Lower lobe of right lung (tissue), 2 donors: ENCODE measurements around the gene MLLT10. TPM values are rescaled to one million over a fixed set of nuclear protein-coding genes. Genes with fewer than 3 reads are reported as not detected.
"Not testable (repeated sequence)": the region's sequence is repeated elsewhere in the genome, so short reads cannot be mapped to it uniquely, and the experiment has no call there.

Experiments used
- ATAC-seq, 2 donors: fragments of 200-7000 bp; cut with Tn5 transposase; one replicate each; pipeline ENCODE4 v1.9.1; 2020 to 2022; ENCODE audit warnings: mild to moderate bottlenecking in 2 of 2, moderate library complexity in 2 of 2
- DNase-seq: peaks from one replicate; pipeline ENCODE4 v3.0.0-alpha.2; 2020
- H3K27ac ChIP-seq: fragments of 200-600 bp; one replicate; pipeline ENCODE4 v1.8.0; 2022
- H3K27me3 ChIP-seq: fragments of 200-600 bp; one replicate; pipeline ENCODE4 v1.8.0; 2022; ENCODE audit warnings: low read depth
- H3K36me3 ChIP-seq: fragments of 200-600 bp; one replicate; pipeline ENCODE4 v1.8.0; 2022; ENCODE audit warnings: mild to moderate bottlenecking
- H3K4me1 ChIP-seq: fragments of 200-600 bp; one replicate; pipeline ENCODE4 v1.8.0; 2022
- H3K4me3 ChIP-seq: fragments of 200-600 bp; one replicate; pipeline ENCODE4 v1.8.0; 2022; ENCODE audit warnings: mild to moderate bottlenecking
- H3K9me3 ChIP-seq: fragments of 200-600 bp; one replicate; pipeline ENCODE4 v1.8.0; 2022
- CTCF ChIP-seq: fragments of 200-600 bp; IDR thresholded peaks from one replicate; pipeline ENCODE4 v1.8.0; 2022; ENCODE audit warnings: antibody characterized with exemption, mild to moderate bottlenecking
- intact Hi-C: fragments of 100-400 bp; cut with DNase I; formaldehyde crosslinking; loops from one replicate; pipeline ENCODE4 v1.11.0; 2022
- total RNA-seq: library from RNA; stranded (reverse); fragmentation: NEBNext Ultra II Directional; extraction: Animal tissue kit (Norgen Biotek cat#: 25700); gene quantifications from one replicate; pipeline ENCODE4 v1.2.1, GENCODE V29; 2021
- donor health status: DM: no; HTN: yes; CAD: no; lungs with severe emphysema.

Gene MLLT10
- total RNA-seq, 1 donor from 2014 or later: 48.8 TPM

GRCh38 chr10:21607907-21608306, 73.9 kb downstream of the MLLT10 start:
- intact Hi-C loops: loop anchor here (10.0 kb wide), 1 partner anchor 113 kb away; no protein-coding TSS in a partner anchor
- H3K27me3 ChIP-seq: no peaks in the 10 kb centered on the region
- peaks cover 20% of the 10 kb centered on the region for H3K36me3 ChIP-seq
- no peak overlapping the region for H3K27ac ChIP-seq
- TF ChIP-seq CTCF: no peak
- no peak for DNase-seq
- no peaks in the 10 kb centered on the region for H3K4me1 ChIP-seq
- H3K9me3 ChIP-seq: no peaks in the 10 kb centered on the region
- H3K4me3 ChIP-seq: no peak overlapping the region
- ATAC-seq: no peak

DNA sequence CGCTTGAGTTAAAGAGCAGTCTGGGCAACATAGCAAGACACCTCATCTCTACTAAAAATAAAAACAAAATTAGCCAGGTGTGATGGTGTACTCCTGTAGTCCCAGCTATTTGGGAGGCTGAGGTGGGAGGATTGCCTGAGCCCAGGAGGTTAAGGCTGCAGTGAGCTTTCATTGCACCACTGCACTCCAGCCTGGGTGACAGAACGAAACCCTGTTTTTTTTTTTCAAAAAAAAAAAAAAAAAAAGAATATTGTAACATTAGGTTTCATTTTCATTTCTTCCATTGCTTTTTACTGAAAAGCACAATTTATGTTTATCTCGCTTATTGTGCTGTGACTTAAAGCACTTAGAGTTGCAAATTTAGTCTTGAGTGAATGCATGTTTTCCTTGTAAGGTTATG, 80.0 kb downstream of the MLLT10 start:
- no peak for ATAC-seq
- Histone ChIP-seq H3K27ac (no peak overlapping the region), H3K4me3 (no peak overlapping the region), H3K9me3 (no peaks in the 10 kb centered on the region), H3K36me3 (peaks cover 9% of the 10 kb centered on the region), H3K4me1 (no peaks in the 10 kb centered on the region), H3K27me3 (no peaks in the 10 kb centered on the region)
- no peak for DNase-seq
- no peak for TF ChIP-seq CTCF
- intact Hi-C loops: no loop called here

DNA sequence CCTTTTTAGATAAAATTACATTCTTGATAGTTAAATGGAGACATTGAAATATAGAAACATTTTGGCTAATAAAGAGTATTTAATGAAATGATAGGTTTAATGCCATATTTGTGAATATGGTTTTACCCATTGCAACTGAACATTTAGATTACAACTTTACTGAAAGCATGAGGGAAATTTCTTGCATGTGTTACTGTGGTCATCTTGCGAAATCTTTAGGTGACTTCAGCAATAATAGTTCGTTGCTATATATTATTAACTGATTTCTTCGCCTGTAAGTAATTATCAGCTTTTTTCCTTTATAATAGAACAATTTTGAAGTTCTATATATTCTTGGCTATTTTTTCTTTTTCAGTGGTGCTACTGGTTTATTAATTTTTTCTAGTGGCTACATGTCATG, 83.2 kb downstream of the MLLT10 start:
- ATAC-seq: no peak
- no peak for TF ChIP-seq CTCF

DNA sequence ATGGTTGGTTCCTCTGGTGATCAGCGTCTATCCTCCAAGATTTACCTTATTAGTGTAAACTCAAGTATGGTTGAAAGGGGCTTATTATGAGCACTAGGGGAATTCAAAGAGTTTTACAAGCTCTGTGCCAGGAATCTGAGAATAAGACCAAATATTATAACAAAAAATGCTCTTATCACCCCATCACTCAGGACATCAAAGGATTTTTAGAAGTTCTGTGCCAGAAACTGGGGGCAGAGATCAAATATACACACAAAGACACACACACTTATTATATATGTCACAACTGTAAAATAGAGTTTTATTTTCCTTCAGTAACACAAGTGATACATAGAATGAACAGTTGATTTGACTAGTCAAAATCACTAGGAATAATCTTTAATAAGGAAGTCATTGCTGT, 89.3 kb downstream of the MLLT10 start:
- Histone ChIP-seq H3K36me3 (peaks cover 6% of the 10 kb centered on the region), H3K9me3 (no peaks in the 10 kb centered on the region), H3K27ac (no peak overlapping the region), H3K4me3 (no peak overlapping the region), H3K27me3 (no peaks in the 10 kb centered on the region), H3K4me1 (no peaks in the 10 kb centered on the region)
- DNase-seq (no peak), ATAC-seq (no peak)
- intact Hi-C loops: no loop called here
- no peak for TF ChIP-seq CTCF

More for the DNA sequence above, 83.2 kb downstream of the MLLT10 start:
- no peak overlapping the region for H3K4me3 ChIP-seq
- H3K36me3 ChIP-seq: peaks cover 15% of the 10 kb centered on the region
- H3K9me3 ChIP-seq: no peaks in the 10 kb centered on the region
- no peak overlapping the region for H3K27ac ChIP-seq
- DNase-seq: no peak
- no peaks in the 10 kb centered on the region for H3K4me1 ChIP-seq
- no peaks in the 10 kb centered on the region for H3K27me3 ChIP-seq
- intact Hi-C loops: no loop called here

DNA sequence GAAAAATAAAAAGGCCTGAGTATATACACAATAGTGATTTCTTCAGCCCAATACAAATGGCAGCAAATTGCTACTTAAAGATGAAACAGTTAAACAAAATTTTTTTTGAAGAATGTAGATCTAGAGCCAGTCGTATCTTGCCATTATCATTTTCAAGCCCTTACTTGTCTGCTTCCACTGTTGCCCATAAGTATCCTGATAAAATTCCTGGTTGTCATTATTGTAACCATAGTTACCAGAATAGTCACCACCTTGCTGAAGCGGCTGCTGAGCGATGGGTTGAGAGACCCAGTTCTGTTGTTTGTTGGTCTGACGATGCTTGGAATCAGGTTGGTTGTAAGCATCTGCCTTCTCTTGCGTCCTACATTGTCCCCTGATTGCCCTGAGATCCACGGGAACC, 90.4 kb downstream of the MLLT10 start:
- ATAC-seq, H3K36me3 ChIP-seq, H3K9me3 ChIP-seq, H3K27me3 ChIP-seq, H3K4me3 ChIP-seq, H3K4me1 ChIP-seq, DNase-seq, intact Hi-C loops, H3K27ac ChIP-seq: not testable (repeated sequence)

- no peak overlapping the region for H3K4me3 ChIP-seq
- no peaks in the 10 kb centered on the region for H3K9me3 ChIP-seq
- DNase-seq (no peak), ATAC-seq (no peak)
- peaks cover 6% of the 10 kb centered on the region for H3K36me3 ChIP-seq
- intact Hi-C loops: no loop called here
- no peaks in the 10 kb centered on the region for H3K4me1 ChIP-seq
- TF ChIP-seq CTCF: no peak
- H3K27ac ChIP-seq: no peak overlapping the region
- no peaks in the 10 kb centered on the region for H3K27me3 ChIP-seq
These were observed 90.9 kb downstream of the MLLT10 start for GRCh38 chr10:21624951-21625350.
